IMR-90 (cell line): ENCODE measurements around the gene BIK. TPM values are rescaled to one million over a fixed set of nuclear protein-coding genes. Genes with fewer than 3 reads are reported as not detected.

Experiments
- ATAC-seq: fragments of 200-7000 bp; cut with Tn5 transposase; 2 replicates; pipeline ENCODE4 v1.9.1; 2020; ENCODE audit warnings: low read depth, mild to moderate bottlenecking, moderate library complexity
- BruUV-seq: library from RNA; stranded (reverse); fragments of 400-500 nt; replicated peaks from 2 replicates; lab custom pipeline; 2021; lab: Mats Ljungman, UMichigan
- CTCF ChIA-PET: fragments of 300-600 bp; formaldehyde crosslinking; extraction: SDS; loops from one replicate; lab custom pipeline; 2021; ENCODE audit warnings: antibody characterized with exemption; lab: Yijun Ruan, JAX
- POLR2A ChIA-PET: fragments of 300-600 bp; sonication (Branson Sonifier 250); formaldehyde crosslinking; loops from one replicate; lab custom pipeline; 2022; ENCODE audit warnings: antibody characterized with exemption; ENCODE audit not compliant: unreplicated experiment; lab: Charles Lee
- DNase-seq: peaks from one replicate; pipeline ENCODE4 v3.0.0; 2013
- H2AFZ ChIP-seq: replicated peaks from 2 replicates; pipeline ENCODE3; 2013; ENCODE audit warnings: low read length, mild to moderate bottlenecking; ENCODE audit not compliant: poor library complexity
- H2AK5ac ChIP-seq: 2 replicates; pipeline ENCODE4 v1.6.1; 2013; ENCODE audit warnings: low read depth, low read length, inconsistent platforms
- H2AK9ac ChIP-seq: replicated peaks from 2 replicates; pipeline ENCODE3; 2013; ENCODE audit warnings: mild to moderate bottlenecking, low read depth, low read length, moderate library complexity; ENCODE audit not compliant: poor library complexity
- H2BK120ac ChIP-seq: 2 replicates; pipeline ENCODE4 v1.6.1; 2013; ENCODE audit warnings: low read depth, low read length, inconsistent platforms
- H2BK15ac ChIP-seq: 3 replicates; pipeline ENCODE4 v1.6.1; 2013; ENCODE audit warnings: low read depth, low read length, inconsistent platforms
- H2BK20ac ChIP-seq: 2 replicates; pipeline ENCODE4 v1.6.1; 2013; ENCODE audit warnings: low read depth, mild to moderate bottlenecking, inconsistent platforms, low read length, moderate library complexity
- H2BK5ac ChIP-seq: 2 replicates; pipeline ENCODE4 v1.6.1; 2013; ENCODE audit warnings: mild to moderate bottlenecking, low read depth, low read length, inconsistent platforms; ENCODE audit not compliant: poor library complexity, severe bottlenecking
- H3K14ac ChIP-seq: replicated peaks from 2 replicates; pipeline ENCODE4 v1.6.1; 2013; ENCODE audit warnings: low read depth, low read length, inconsistent platforms
- H3K18ac ChIP-seq: 2 replicates; pipeline ENCODE4 v1.6.1; 2013; ENCODE audit warnings: low read depth, low read length, control low read depth
- H3K23ac ChIP-seq: 2 replicates; pipeline ENCODE4 v1.6.1; 2013; ENCODE audit warnings: low read depth, low read length, inconsistent platforms
- H3K27ac ChIP-seq: 2 replicates; pipeline ENCODE4 v1.5.1; 2013; ENCODE audit warnings: mild to moderate bottlenecking, control low read depth, low read length; ENCODE audit not compliant: insufficient read depth
- H3K27me3 ChIP-seq: 2 replicates; pipeline ENCODE4 v1.6.1; 2013; ENCODE audit warnings: low read length; ENCODE audit not compliant: control insufficient read depth, insufficient read depth
- H3K36me3 ChIP-seq: 2 replicates; pipeline ENCODE4 v1.6.1; 2013; ENCODE audit warnings: low read length, mixed read lengths; ENCODE audit not compliant: control insufficient read depth, insufficient read depth
- H3K4ac ChIP-seq: 2 replicates; pipeline ENCODE4 v1.6.1; 2013; ENCODE audit warnings: low read depth, low read length, inconsistent platforms
- H3K4me1 ChIP-seq: 2 replicates; pipeline ENCODE4 v1.6.1; 2013; ENCODE audit warnings: low read length, mixed read lengths; ENCODE audit not compliant: control insufficient read depth, insufficient read depth
- H3K4me2 ChIP-seq: 2 replicates; pipeline ENCODE4 v1.6.1; 2013; ENCODE audit warnings: low read depth, mild to moderate bottlenecking, control low read depth, low read length, moderate library complexity
- H3K4me3 ChIP-seq: 2 replicates; pipeline ENCODE4 v1.5.1; 2013; ENCODE audit warnings: low read depth, mild to moderate bottlenecking, control low read depth, low read length, moderate library complexity; ENCODE audit not compliant: insufficient read depth
- H3K56ac ChIP-seq: 2 replicates; pipeline ENCODE4 v1.6.1; 2013; ENCODE audit warnings: low read length, inconsistent platforms; ENCODE audit not compliant: insufficient read depth; ENCODE audit errors: extremely low read depth
- H3K79me1 ChIP-seq, 2 experiments: 2 replicates each; pipeline ENCODE4 v1.6.1; 2013; ENCODE audit warnings: low read length in 2 of 2, inconsistent platforms in 1 of 2, low read depth in 1 of 2
- H3K9ac ChIP-seq: 2 replicates; pipeline ENCODE4 v1.6.1; 2013; ENCODE audit warnings: low read depth, low read length, control low read depth
- H3K9me1 ChIP-seq: 2 replicates; pipeline ENCODE4 v1.6.1; 2013; ENCODE audit warnings: low read length, inconsistent platforms; ENCODE audit not compliant: insufficient read depth
- H3K9me3 ChIP-seq: 2 replicates; pipeline ENCODE4 v1.6.1; 2013; ENCODE audit warnings: low read length; ENCODE audit not compliant: control insufficient read depth, insufficient read depth
- H4K20me1 ChIP-seq: 2 replicates; pipeline ENCODE4 v1.6.1; 2013; ENCODE audit warnings: low read length, inconsistent platforms; ENCODE audit not compliant: insufficient read depth
- H4K5ac ChIP-seq: 2 replicates; pipeline ENCODE4 v1.6.1; 2013; ENCODE audit warnings: mild to moderate bottlenecking, low read depth, low read length, control low read depth
- H4K8ac ChIP-seq, 2 experiments: 2 replicates each; pipeline ENCODE4 v1.6.1; 2013; ENCODE audit warnings: low read depth in 2 of 2, low read length in 2 of 2, control low read depth in 1 of 2, inconsistent platforms in 1 of 2
- H4K91ac ChIP-seq: 2 replicates; pipeline ENCODE4 v1.6.1; 2013; ENCODE audit warnings: low read depth, low read length, inconsistent platforms; ENCODE audit not compliant: insufficient read depth
- ELK1 ChIP-seq: fragments of 150-350 bp; IDR thresholded peaks from 2 replicates; pipeline ENCODE4 v1.6.1; 2016; ENCODE audit warnings: low read depth, mild to moderate bottlenecking, low read length, moderate library complexity, borderline replicate concordance
- MAZ ChIP-seq: IDR thresholded peaks from 2 replicates; pipeline ENCODE4 v1.6.1; 2012; ENCODE audit warnings: low read depth, mild to moderate bottlenecking, low read length, improper control_type of control experiment, moderate library complexity, borderline replicate concordance
- MXI1 ChIP-seq: IDR thresholded peaks from 2 replicates; pipeline ENCODE4 v1.6.1; 2012; ENCODE audit warnings: low read depth, mild to moderate bottlenecking, low read length, moderate library complexity, borderline replicate concordance
- NFE2L2 ChIP-seq: fragments of 150-350 bp; IDR thresholded peaks from 2 replicates; pipeline ENCODE4 v1.6.1; 2016; ENCODE audit warnings: low read depth, mild to moderate bottlenecking, low read length
- RAD21 ChIP-seq: IDR thresholded peaks from 2 replicates; pipeline ENCODE4 v1.6.1; 2012; ENCODE audit warnings: low read length, improper control_type of control experiment
- RCOR1 ChIP-seq: IDR thresholded peaks from 2 replicates; pipeline ENCODE4 v1.6.1; 2012; ENCODE audit warnings: mild to moderate bottlenecking, low read length, improper control_type of control experiment; ENCODE audit not compliant: insufficient replicate concordance
- USF2 ChIP-seq: fragments of 150-350 bp; IDR thresholded peaks from 2 replicates; pipeline ENCODE4 v1.6.1; 2017; ENCODE audit warnings: mild to moderate bottlenecking, antibody characterized with exemption, low read length, low read depth
- WGBS, 2 experiments: methylation state at CpG; one replicate each; pipeline versions ENCODE4 v1.1.5 to v1.1.7; 2013; ENCODE audit warnings: missing lambda C conversion rate in 2 of 2; ENCODE audit not compliant: insufficient read length in 1 of 2; ENCODE audit errors: extremely low coverage in 2 of 2; 5-methylcytosine and 5-hydroxymethylcytosine counted together
- dilution Hi-C: fragments of 300-500 bp; cut with HindIII; formaldehyde crosslinking; loops from one replicate; pipeline ENCODE4 v1.14.3; 2018; ENCODE audit warnings: low sequenced_read_pairs; ENCODE audit not compliant: unreplicated experiment
- in situ Hi-C: fragments of 300-500 bp; cut with MboI; formaldehyde crosslinking; loops from 3 replicates; pipeline ENCODE4 v1.14.3; 2019; ENCODE audit warnings: low sequenced_read_pairs, inconsistent platforms, mixed read lengths
- intact Hi-C: fragments of 100-400 bp; cut with micrococcal nuclease; formaldehyde crosslinking; loops from 2 replicates; pipeline ENCODE4 v1.10.0; 2022
- polyA plus RNA-seq, 3 experiments: library from polyadenylated mRNA; depleted of rRNA; stranded (reverse); fragments of >200 nt; gene quantifications; 2 replicates each; pipeline ENCODE4 v1.2.3, GENCODE V29; 2012; ENCODE audit warnings: low replicate concordance in 1 of 3
- total RNA-seq: library from RNA; depleted of rRNA; stranded (reverse); fragments of >200 nt; gene quantifications from 2 replicates; pipeline ENCODE4 v1.2.3, GENCODE V29; 2012

BIK gene
- total and polyA plus RNA-seq, 2 of the 4 experiments (the other 2 are of a cell fraction): 0.18 TPM; not detected in 1

- Histone ChIP-seq H2AFZ (no peak overlapping the region), H3K14ac (no peak overlapping the region), H4K20me1 (peaks cover 54% of the 10 kb centered on the region), H3K4me3 (no peak overlapping the region), H2BK5ac (no peak overlapping the region), H3K9me1 (peaks cover 11% of the 10 kb centered on the region), H2BK20ac (no peak overlapping the region), H3K23ac (no peak overlapping the region), H3K4me1 (0 out of 2 replicates have a peak, but pooled peaks cover 1% of the 10 kb centered on the region), H2AK9ac (no peak overlapping the region), H4K91ac (no peak overlapping the region), H2AK5ac (no peak overlapping the region), H3K79me1 (peaks cover 20 to 62% of the 10 kb centered on the region in 2 experiments; a peak in 3 of 4 replicates), H3K56ac (no peak overlapping the region), H3K9me3 (no peaks in the 10 kb centered on the region), H3K27ac (no peak overlapping the region), H3K4me2 (no peak overlapping the region), H2BK15ac (no peak overlapping the region), H3K4ac (no peak overlapping the region), H3K9ac (no peak overlapping the region), H3K36me3 (peaks cover 26% of the 10 kb centered on the region), H2BK120ac (no peak overlapping the region), H3K27me3 (no peaks in the 10 kb centered on the region), H3K18ac (no peak overlapping the region), H4K5ac (no peak overlapping the region), H4K8ac (no peak overlapping the region; a peak in 1 of 4 replicates)
- intact Hi-C loops (no loop called here), in situ Hi-C loops (no loop called here), dilution Hi-C loops (no loop called here)
- DNase-seq: no peak
- CTCF ChIA-PET: interaction anchor here (1.3 kb wide), 1 partner anchor 49 kb away, joined by 3 read pairs; no protein-coding TSS in a partner anchor
- no peak for ATAC-seq
- POLR2A ChIA-PET: no interaction called here
- no TSS peak for BruUV-seq
- no peak for TF ChIP-seq RCOR1
- TF ChIP-seq USF2: no peak
- no peak for TF ChIP-seq MXI1
- no peak for TF ChIP-seq ELK1
- no peak for TF ChIP-seq RAD21
- TF ChIP-seq MAZ: no peak
- no peak for TF ChIP-seq NFE2L2
- WGBS, 2 experiments: 71% methylated on average over 7 of the region's 24 CpGs; no CpG with 5 or more reads in 1 of the 2 experiments
Observed at GRCh38 chr22:43158778-43159483, 48.4 kb downstream of the BIK start.
